Measurements from ENCODE around the gene UNC119. TPM values are rescaled to one million over a fixed set of nuclear protein-coding genes. Genes with fewer than 3 reads are reported as not detected.

Gene UNC119
- total RNA-seq, 2 experiments from 2014 or later, result 27.8 to 35.8 TPM

GRCh38 chr17:28513476-28513875 lies 38.9 kb downstream of the UNC119 start:
- ChIA-PET CTCF (interaction anchor here (0.7 kb wide), 1 partner anchor 24 kb away, joined by 3 read pairs; no protein-coding TSS in a partner anchor), POLR2A (no interaction called here)

- ChIA-PET POLR2A (no interaction called here), CTCF (interaction anchor here (0.7 kb wide), 1 partner anchor 28 kb away, joined by 3 read pairs; no protein-coding TSS in a partner anchor)
Measured at GRCh38 chr17:28511858-28512461, 40.5 kb downstream of the UNC119 start.

- POLR2A ChIA-PET, result no interaction called here
Measured at GRCh38 chr17:28509789-28510188, 42.6 kb downstream of the UNC119 start.

GRCh38 chr17:28508211-28508724 lies 44.2 kb downstream of the UNC119 start:
- CTCF ChIA-PET, result no interaction called here

More at GRCh38 chr17:28509789-28510188, 42.6 kb downstream of the UNC119 start:
- CTCF ChIA-PET, result interaction anchor here (0.5 kb wide), 1 partner anchor 125 kb away, joined by 3 read pairs; no protein-coding TSS in a partner anchor

GRCh38 chr17:28507567-28508203 lies 44.7 kb downstream of the UNC119 start:
- POLR2A ChIA-PET, result no interaction called here
- CTCF ChIA-PET, result no interaction called here

More at GRCh38 chr17:28508211-28508724, 44.2 kb downstream of the UNC119 start:
- POLR2A ChIA-PET, result no interaction called here

GRCh38 chr17:28506763-28507487 lies 45.5 kb downstream of the UNC119 start:
- POLR2A ChIA-PET, result no interaction called here
- CTCF ChIA-PET, result interaction anchor here (0.7 kb wide), 1 partner anchor 46 kb away, joined by 3 read pairs; no protein-coding TSS in a partner anchor

GRCh38 chr17:28505986-28506665 lies 46.3 kb downstream of the UNC119 start, which contains the start of gene FOXN1:
Gene FOXN1, plus strand, starts transcription at chr17:28506348. Its CDS starts 17,622 bp downstream, at chr17:28523970.
- POLR2A ChIA-PET, result no interaction called here
- CTCF ChIA-PET, result interaction anchor here (0.7 kb wide), 1 partner anchor 47 kb away, joined by 3 read pairs; no protein-coding TSS in a partner anchor

- CTCF ChIA-PET, result interaction anchor here (1.4 kb wide), 1 partner anchor 8 kb away, joined by 3 read pairs; no protein-coding TSS in a partner anchor
- POLR2A ChIA-PET, result no interaction called here
Measured at GRCh38 chr17:28503420-28503819, 49.0 kb downstream of the UNC119 start.

- ChIA-PET CTCF (interaction anchor here (1.7 kb wide), 1 partner anchor 39 kb away, joined by 4 read pairs; no protein-coding TSS in a partner anchor), POLR2A (no interaction called here)
Measured at GRCh38 chr17:28501421-28502284, 50.8 kb downstream of the UNC119 start.

- CTCF ChIA-PET, result no interaction called here
- POLR2A ChIA-PET, result no interaction called here
Measured at GRCh38 chr17:28500712-28501379, 51.6 kb downstream of the UNC119 start.

GRCh38 chr17:28499684-28500357 lies 52.6 kb downstream of the UNC119 start:
- CTCF ChIA-PET, result interaction anchor here (1.5 kb wide), 1 partner anchor 113 kb away, joined by 3 read pairs; no protein-coding TSS in a partner anchor
- POLR2A ChIA-PET, result no interaction called here

GRCh38 chr17:28499364-28499664 lies 53.1 kb downstream of the UNC119 start:
- ChIA-PET POLR2A (no interaction called here), CTCF (interaction anchor here (1.0 to 1.5 kb wide), 2 partner anchors 82 to 113 kb away, joined by 3 read pairs; no protein-coding TSS in a partner anchor)

GRCh38 chr17:28498652-28499363 lies 53.6 kb downstream of the UNC119 start:
- POLR2A ChIA-PET, result no interaction called here

GRCh38 chr17:28497931-28498330 lies 54.5 kb downstream of the UNC119 start:
- ChIA-PET POLR2A (no interaction called here), CTCF (no interaction called here)

More at GRCh38 chr17:28498652-28499363, 53.6 kb downstream of the UNC119 start:
- CTCF ChIA-PET, result interaction anchor here (1.0 to 1.5 kb wide), 2 partner anchors 83 to 114 kb away, joined by 3 read pairs; no protein-coding TSS in a partner anchor
